Fibroblast of skin of abdomen (primary cell): ENCODE results near the gene LSM7.

Source experiments
- DNase-seq: peaks from one replicate; pipeline ENCODE4 v3.0.0-alpha.2; 2013

The LSM7 gene

DNA sequence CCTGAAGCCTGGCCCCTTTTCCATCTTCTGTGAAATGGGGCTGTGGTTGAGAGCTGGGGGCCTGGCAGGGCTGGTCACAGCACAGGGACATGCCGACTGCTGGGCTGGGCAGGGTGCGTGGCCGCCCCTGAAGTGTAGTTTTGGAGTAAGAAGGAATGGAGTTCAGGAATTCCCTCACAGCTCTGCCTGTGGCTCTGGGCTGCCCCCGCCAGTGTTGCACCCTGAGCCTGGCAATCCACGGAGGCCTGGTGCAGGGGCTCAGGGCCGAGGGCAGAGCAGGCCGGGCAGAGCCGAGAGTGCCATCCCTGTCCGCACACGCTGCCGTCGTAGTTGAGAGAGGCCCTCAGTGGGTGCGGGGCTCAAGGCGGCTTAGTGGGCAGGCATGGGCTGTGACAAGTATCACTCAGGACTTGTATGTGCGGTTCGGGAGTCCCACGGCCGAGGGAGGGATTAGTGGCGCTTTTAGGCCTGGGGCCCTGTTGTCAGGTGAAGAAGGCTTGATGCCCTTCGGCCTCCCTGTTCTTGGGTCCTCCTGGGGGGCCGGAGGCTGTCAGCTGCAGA, 9.7 kb upstream of the LSM7 start:
- DNase-seq: no peak

DNA sequence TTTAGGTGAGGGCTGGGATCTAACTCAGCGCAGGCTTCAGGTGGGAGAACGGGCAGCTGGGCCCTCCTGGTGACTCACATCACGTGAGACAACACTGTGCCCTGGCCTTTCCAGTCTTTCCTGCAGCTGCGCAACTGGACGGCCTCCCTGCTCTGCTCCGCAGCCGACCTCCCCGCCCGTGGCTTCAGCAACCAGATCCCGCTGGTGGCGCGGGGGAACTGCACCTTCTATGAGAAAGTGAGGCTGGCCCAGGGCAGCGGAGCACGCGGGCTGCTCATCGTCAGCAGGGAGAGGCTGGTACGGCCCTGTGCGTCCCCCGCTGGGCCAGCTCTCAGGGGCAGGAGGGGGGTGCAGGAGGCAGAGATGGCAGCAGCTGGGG, 8.9 kb upstream of the LSM7 start:
- peak; percentile 64 for DNase-seq

DNA sequence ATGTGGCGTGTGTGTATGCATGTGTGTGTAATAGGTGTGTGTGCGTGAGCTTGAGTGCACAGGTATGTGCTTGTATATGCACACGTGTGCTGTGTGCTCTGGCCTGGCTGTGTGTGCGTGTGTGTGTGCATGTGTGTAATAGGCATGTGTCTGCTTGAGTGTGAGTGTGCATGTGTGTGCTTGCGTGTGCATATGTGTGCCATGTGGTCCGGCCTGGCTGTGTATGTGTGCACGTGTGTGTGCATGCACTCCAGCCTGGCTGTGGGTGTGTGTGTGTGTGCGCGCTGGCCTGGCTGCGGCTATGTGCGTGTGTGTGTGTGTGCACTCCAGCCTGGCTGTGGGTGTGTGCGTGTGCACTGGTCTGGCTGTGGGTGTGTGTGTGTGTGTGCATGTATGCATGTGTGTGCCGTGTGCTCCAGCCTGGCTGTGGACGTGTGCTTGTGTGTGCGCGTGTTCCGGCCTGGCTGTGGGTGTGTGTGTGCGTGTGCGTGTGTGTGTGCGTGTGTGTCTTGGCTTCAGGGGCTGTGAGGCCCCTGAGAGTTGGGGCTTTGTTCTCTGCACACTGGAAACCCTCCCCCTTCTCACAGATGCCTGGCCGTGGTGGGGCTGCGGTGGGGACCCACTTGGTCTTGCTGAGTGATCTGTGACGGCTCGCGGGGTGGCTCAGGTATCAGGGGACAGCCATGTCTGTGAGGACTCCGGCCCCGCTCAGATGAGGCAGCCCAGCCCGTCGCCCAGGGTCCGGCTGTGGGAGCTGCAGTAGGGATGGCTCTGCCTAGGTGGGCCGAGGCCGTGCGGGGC, 8.3 kb upstream of the LSM7 start:
- DNase-seq: no peak

DNA sequence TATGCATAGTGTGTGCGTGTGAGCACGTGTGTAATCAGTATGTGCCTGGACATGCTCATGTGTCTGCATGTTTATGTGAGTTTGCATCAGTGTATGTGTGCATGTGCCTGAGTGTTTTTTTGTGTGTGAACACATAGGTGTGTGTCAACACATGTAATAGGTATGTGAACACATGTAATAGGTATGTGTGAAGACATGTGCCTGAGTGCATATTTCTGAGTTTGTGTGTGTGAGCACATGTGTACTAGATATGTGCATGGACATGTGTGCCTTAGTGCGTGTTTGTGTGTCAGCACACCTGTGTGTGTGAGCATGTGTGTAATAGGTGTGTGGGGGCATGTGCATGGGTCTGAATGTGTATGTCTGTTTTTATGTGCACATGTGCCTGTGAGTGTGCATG, 7.5 kb upstream of the LSM7 start:
- no peak for DNase-seq

DNA sequence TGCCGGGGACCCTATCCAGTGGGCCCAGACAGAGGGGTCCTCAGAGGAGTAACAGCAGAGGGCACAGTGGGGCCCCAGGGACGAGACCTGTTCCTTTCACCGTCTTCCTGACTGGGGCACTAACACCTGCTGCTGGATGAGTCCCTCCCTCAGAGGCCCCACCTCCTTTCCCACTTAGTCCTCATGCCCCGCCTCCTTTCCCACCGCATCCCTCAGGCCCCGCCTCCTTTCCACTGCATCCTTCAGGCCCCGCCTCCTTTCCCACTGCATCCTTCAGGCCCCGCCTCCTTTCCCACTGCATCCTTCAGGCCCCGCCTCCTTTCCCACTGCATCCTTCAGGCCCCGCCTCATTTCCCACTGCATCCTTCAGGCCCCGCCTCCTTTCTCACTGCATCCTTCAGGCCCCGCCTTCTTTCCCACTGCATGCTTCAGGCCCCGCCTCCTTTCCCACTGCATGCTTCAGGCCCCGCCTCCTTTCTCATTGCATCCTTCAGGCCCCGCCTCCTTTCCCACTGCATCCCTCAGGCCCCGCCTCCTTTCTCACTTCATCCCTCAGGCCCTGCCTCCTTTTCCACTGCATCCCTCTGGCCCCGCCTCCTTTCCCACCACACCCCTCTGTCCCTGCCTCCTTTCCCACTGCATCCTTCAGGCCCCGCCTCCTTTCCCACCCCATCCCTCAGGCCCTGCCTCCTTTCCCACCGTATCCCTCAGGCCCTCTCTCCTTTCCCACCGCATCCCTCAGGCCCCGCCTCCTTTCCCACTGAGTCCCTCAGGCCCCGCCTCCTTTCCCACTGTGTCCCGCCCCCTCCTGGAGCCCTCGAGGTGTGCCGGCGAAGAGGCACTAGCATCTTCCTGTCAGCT, 6.8 kb upstream of the LSM7 start:
- no peak for DNase-seq

DNA sequence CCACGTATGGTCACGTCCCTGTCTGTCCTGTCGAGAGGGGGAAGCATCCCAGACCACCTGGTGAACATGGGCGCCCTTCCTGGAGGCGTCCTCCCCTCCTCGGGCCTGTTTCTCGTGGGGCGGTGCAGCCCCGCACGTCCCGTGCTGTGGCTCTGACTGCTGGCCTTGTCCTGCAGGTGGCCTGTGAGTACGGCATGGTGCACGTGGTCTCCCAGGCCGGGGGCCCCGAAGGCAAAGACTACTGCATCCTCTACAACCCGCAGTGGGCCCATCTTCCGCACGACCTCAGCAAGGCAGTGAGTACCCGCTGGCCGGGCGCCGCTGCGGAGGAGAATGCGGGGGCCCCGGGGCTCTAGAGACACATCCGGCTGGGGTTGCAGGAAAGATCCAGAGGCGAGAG, 6.0 kb upstream of the LSM7 start:
- DNase-seq: no peak

DNA sequence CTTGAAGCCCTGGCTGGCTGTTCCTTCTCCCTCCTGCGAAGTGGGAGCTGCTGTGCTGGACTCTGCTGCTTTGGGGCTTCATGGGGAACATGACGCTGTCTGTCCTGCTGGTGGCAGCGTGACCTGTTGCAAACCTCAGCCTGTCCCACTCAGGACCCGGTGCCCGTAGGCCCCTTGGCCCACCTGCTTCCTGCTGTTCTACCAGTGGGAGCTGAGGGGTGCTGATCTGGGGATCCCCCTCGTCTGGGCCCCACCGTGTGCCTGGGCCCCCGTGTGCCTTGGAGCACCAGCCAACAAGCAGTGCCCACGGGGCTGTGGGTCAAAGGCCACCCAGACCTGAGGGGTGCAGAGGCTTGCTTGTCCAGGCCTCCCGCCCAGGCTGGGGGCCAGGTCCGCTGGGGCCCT, 5.4 kb upstream of the LSM7 start:
- DNase-seq: no peak

DNA sequence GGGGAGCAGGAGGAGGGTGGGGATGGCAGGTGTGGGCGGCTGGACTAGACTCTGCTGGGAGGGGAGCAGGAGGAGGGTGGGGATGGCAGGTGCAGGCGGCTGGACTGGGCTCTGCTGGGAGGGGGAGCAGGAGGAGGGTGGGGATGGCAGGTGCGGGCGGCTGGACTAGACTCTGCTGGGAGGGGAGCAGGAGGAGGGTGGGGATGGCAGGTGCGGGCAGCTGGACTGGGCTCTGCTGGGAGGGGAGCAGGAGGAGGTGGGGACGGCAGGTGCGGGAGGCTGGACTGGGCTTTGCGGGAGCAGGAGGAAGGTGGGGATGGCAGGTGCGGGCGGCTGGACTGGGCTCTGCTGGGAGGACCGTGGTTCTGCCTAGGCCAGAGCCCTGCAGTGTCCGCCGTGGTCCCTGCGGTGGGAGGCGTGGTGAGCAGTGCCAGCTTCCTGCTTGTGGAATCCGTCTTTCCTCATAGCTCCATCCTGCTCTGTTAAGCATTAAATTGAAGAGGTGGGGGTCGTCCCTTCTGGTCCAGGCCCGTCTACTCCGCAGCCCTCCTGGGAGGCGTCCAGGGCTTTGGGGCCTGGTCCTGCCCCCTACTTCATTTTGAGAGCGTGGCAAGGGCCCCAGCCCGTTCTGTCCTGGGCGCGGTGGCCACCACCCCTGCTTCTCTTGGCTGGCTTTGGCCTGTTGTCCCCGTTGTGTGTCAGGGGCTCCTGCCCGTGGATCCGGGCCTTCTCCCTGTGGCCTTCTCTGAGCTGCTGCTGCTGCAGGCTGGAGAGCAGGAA, 4.8 kb upstream of the LSM7 start:
- no peak for DNase-seq

DNA sequence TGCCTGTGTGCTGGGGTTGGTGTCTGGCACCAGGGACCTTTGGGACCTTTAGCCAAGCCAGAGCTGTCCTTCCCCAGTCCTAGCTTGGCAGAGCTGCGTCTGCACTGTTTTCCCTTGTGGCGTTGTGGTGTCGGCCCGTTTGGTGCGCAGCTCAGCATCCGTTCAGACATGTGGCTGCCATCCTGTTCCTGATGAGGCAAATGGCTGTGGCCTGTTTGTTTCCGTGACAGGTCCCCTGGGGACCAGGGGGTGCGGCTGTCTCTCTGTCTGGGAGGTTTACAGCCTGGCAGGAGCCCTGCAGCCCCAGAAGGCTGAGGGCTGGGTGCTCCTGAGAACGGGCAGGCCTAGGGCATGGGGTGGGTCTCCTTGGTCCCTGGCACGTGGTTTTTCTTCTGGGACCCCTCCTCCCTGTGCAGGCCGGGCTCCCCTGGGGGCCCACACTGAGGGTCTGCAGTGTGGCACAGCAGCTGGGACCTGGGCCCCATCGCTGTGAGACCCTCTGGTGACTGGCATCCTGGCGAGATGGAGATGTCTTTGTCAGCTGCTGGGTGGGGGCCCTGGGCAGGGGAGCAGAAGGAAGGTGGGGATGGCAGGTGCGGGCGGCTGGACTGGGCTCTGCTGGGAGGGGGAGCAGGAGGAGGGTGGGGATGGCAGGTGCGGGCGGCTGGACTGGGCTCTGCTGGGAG, 4.1 kb upstream of the LSM7 start:
- no peak for DNase-seq

DNA sequence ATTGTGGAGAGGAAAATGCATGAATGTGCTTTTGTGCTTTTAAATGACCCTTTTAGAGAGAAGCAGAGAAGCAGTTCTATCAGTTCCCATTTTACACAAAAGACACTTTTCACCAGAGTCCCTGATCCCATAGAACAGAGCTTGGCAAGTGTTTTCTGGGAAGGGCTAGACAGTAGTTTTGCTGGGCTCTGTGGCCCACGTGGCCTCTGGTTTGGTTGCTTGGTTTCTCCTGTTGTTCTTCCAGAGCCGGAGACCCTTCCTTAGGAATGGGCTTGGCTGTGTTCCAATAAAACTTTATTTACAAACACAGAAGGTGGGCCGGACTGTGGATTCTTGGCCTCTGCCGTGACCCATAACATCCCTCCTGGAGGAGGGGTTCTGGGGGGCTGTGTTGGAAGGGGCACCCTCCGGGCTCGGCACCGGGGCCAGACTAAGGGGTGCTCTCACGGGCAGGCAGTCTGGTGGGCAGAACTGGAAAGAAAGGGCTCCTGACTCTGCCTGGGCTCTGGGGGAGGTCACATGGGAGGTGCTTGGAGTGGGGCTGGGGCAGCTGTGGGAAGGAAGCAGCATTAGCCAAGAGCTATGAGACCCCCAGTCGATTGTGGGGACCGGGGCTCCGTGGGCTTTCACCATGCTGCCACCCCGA, 3.3 kb upstream of the LSM7 start:
- no peak for DNase-seq

DNA sequence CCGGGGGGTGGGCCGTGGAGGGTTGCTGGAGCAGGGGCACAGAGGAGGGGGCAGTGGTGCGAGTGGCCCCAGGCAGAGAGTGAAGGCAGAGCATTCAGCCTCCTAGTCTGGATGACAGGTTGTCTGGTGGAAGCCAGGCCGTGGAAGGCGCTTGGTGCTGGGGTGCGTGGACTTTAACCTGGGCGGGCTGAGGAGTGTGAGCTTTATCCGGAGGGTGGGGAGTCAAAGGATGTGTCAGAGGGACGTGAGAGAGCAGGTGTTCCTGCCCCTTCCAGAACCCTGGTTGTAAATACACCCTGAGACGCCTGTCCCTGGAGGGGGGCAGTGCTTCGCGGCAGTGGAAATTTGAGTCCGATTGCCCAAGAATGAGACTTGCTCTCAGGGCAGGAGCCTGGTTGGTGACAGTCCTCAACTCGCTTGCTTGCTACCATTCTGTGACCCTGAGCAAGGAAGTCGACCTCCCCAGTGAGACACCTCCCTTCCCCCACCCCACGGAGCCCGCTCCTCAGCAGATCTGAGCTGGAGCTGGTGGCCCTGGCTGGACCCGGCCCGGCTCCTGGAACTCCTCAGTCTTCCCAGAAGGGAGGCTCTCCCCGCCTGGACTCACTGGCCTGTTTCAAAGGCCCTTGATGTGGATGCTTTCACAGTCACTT, 2.4 kb upstream of the LSM7 start:
- DNase-seq: no peak

DNA sequence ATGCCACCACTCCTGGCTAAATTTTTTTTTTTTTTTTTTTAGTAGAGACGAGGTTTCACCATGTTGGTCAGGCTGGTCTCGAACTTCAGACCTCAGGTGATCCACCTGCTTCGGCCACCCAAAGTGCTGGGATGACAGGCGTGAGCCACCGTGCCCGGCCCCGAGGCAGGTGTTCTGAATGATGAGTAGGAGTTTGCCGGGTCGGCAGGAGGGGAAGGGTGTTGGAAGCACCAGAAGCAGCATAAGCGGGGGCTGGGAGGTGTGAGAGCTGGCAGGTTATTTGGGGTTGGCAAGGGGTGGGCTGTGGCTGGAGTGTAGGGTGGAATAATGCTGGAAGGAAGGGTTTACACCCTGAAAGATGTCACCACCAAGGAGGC, 1.9 kb upstream of the LSM7 start:
- no peak for DNase-seq

DNA sequence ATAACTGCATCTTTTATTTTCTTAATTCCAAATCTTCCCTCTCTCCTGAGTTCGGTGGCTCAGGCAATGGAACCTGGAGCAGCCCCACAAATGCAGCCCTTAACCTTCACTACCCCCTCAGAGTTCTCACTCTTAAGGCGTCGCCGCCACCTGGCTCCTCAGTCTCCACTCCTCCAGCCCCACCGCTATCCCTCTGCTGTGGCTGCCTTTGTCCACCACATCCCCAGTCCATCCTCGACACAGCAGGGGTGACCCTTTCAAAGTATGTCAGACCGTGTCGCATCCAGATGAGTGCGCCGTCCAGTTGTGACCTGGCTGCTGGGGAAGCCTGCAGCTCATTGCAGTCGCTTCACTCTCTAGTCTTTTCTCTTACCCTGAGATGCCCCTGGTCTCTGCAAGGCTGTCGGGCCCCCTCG, 1.1 kb upstream of the LSM7 start:
- DNase-seq: no peak

DNA sequence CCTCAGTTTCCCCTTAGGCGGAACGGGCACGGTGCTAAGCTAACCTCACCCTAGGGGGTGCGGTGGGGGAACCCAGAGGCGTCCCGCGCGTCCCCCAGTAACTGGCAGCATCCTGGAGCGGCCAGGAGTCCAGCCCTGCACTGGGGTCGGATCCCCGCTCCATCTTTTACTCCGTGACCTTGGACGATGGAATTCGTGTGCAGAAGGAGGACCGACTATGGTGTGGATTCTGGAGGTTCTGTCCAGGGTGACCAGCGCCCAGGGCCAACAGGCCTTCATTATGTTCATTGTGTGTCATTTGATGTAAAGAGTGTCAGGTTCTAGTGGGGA, 728 bp upstream of the LSM7 start:
- no peak for DNase-seq

DNA sequence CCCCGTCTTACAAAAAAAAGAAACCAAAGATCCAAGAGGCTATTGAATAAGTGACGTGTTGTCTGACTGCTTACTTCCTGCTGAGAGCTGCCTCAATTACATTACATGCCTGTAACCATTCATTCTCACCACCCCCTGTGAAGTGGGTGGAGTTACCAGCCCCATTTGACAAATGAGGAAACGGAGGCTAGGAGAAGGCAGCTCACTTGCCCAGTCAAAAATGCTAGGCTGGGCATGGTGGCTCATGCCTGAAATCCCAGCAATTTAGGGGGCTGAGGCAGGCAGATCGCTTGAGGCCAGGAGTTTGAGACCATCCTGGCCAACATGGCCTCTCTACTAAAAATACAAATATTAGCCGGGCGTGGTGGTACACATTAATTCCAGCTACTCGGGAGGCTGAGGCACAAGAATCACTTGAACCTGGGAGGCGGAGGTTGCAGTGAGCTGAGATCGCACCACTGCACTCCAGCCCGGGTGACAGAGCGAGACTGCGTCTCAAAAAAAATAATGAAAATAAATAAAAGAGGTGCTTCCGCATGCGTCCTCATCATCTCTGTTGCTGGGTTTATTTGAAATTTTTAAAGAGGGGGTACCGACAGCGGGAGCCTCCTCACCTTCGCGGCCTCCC, 499 bp downstream of the LSM7 start:
- peak; percentile 84 for DNase-seq

DNA sequence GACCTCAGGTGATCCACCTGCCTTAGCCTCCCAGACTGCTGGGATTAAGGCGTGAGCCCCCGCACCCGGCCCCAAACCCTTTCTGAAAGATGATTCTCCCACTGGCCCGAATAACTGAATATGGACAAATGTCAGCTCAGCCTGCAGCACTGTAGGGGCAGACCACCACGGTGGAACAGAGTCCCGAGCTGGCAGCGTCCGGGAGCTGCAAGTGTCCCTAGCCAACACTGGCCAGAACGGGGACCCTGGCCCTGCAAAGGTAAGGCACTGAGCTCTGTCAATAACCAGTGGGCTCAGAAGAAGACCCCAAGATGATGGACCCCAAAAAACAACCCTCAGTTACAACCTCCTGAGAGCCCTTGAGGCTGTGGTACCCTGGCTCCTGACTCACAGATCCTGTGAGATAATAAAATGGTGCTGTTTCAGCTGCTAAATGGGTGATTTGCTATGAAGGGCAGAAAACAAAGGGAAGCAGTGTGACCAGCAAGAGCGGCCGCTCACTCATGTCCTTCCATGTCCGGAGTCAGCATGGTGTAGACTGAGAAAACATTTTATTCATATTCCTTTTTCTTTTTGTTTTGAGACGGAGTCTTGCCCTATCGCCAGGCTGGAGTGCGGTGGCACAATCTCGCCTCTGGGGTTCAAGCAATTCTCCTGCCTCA, 1.6 kb downstream of the LSM7 start:
- no peak for DNase-seq

DNA sequence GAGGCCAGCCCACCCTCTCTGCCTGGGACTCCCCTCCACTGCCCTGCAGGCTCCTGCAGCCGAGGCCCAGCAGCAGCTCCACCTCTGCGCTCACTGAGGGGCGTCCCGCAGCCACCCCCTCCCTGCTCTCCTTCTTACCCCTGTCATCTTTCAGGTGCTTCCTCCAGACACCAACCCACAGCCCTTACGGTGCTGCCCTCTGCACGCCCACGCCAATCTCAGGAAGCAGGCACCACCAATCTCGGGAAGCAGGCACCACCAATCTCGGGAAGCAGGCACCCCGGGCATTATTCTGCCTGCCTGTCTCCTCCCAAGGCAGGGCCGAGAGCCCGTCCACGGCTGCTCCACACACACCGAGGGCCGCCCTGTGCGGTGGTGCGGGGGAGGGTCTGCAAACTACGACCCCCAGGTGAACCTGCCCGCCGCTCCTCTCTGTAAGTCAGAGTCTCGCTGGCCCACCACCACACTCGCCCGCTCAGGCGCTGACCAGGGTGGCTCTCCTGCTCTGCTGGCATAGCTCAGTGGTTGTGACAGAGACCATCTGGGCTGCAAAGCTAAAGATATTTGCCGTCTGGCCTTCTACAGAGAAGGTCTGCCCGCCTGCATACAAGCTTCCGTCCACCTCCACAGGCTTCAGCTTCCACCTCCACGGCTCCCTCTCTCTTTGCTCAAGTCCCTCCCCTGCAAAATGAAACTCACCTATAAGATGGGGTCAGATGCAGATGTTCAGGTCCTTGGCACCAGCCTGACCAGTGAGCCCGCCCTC, 2.9 kb downstream of the LSM7 start:
- no peak for DNase-seq

DNA sequence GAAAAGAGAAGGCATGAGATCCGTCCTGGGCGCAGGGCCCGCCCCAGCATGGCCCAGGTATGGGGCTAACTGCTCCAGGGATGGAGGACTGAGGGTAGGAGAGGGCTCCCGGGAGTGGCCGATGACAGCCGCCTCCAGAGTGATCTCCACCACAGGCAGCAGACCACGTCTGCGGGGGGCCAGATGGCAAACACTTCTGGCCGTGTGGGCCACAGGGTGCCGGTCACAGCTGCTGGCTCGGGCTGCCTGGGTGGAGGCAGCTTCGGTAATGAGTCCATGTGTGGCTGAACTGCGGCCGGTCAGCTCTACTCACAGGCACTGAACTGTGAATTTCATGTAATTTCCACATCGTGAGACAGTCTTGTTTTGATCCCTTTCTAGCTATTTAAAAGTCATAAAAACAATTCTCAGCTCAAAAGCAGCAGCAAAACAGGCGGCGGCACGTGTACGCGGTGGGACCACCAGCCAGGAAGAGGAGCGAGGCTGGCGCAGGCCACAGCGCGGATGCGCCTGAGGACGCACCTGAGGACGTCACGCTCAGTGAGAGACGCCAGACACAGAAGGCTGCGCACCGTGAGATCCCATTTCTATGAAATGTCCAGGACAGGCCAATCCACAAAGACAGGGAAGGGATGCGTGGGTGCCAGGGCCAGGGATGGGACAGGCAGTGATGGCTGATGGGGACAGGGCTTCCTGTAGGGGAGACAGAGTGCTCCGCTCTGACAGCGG, 4.0 kb downstream of the LSM7 start:
- DNase-seq: no peak

DNA sequence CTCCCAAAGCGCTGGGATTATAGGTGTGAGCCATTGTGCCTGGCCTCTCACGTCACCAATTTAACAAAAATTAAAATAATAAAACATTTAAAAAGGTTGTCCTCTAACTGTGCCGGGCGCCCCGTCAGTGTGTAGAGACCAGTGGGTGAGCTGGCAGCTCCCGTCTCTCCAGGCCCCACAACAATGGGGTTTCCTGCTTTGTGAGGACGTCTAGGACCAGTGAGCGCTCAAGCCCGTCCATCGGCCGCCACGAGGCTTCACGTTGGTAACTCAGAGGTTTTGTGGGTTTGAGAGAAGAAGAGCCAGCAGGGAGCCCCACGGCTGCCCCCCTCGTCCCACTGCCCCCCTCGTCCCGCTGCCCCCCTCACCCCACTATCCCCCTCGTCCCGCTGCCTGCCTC, 4.7 kb downstream of the LSM7 start:
- DNase-seq: no peak
